ENCODE measurements around the gene NAP1L5. TPM values are rescaled to one million over a fixed set of nuclear protein-coding genes. Genes with fewer than 3 reads are reported as not detected.

NAP1L5 gene
- total RNA-seq, 2 experiments from 2014 or later = 17.3 to 17.9 TPM

- H3K36me3 ChIP-seq (ENCODE audit: insufficient read depth, low read length) = peaks cover 60% of the 10 kb centered on the region
- peak overlapping the region; percentile 50 for H3K27ac Mint-ChIP-seq
- ATAC-seq (ENCODE audit: poor library complexity) (no peak), DNase-seq (no peak)
- H3K36me3 Mint-ChIP-seq (ENCODE audit: low read depth) = peaks cover 98% of the 10 kb centered on the region
- intact Hi-C loops (cut with DNase I, micrococcal nuclease) = no loop called here
- H3K9me3 ChIP-seq (ENCODE audit: control insufficient read depth in 1 of 2, insufficient read depth in 1 of 2, low read length in 2 of 2) = no peaks in the 10 kb centered on the region
- TF ChIP-seq CTCF (IDR thresholded peaks at IDR 0.05) = no peak
- no peaks in the 10 kb centered on the region for H3K27me3 Mint-ChIP-seq
- no peak overlapping the region for H3K27ac ChIP-seq (ENCODE audit: low read depth in 1 of 2, low read length in 2 of 2)
- H3K27me3 ChIP-seq (ENCODE audit: control insufficient read depth in 1 of 2, insufficient read depth in 2 of 2, low read length in 2 of 2) = no peaks in the 10 kb centered on the region
- peaks cover 12% of the 10 kb centered on the region for H3K4me1 Mint-ChIP-seq (ENCODE audit: low read depth)
- peaks cover 7% of the 10 kb centered on the region for H3K9me3 Mint-ChIP-seq
- POLR2A ChIA-PET = no interaction called here
- no peak overlapping the region for H3K4me3 Mint-ChIP-seq
- H3K4me1 ChIP-seq (ENCODE audit: insufficient read depth, low read length) = no peaks in the 10 kb centered on the region
- no peak overlapping the region for H3K4me3 ChIP-seq (ENCODE audit: low read length)
- CTCF ChIA-PET = no interaction called here
Observed at GRCh38 chr4:88709989-88710388, 12.4 kb upstream of the NAP1L5 start.

DNA sequence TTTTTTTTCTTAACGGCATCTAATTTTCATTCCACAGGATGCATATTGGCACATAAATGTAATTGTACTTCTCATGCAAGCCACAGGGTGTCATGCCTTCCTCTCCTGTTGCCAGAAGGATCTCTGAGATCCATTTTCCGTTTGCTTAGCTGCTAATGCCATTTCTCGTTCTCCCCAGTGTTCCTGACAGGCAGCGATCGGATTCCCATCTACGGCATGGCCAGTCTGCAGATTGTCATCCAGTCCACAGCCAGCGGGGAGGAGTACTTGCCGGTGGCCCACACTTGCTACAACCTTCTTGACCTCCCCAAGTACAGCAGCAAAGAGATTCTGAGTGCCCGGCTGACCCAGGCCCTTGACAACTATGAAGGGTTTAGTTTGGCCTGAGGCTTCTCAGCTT lies 8.9 kb upstream of the NAP1L5 start:
- H3K4me1 ChIP-seq (ENCODE audit: insufficient read depth, low read length) = no peaks in the 10 kb centered on the region
- ATAC-seq (ENCODE audit: poor library complexity) (no peak), DNase-seq (no peak)
- intact Hi-C loops (cut with DNase I, micrococcal nuclease) = no loop called here
- no peak overlapping the region for H3K27ac Mint-ChIP-seq
- no peak for TF ChIP-seq CTCF (IDR thresholded peaks at IDR 0.05)
- H3K27ac ChIP-seq (ENCODE audit: low read depth in 1 of 2, low read length in 2 of 2) = no peak overlapping the region
- H3K4me1 Mint-ChIP-seq (ENCODE audit: low read depth) = no peaks in the 10 kb centered on the region
- POLR2A ChIA-PET = no interaction called here
- no peaks in the 10 kb centered on the region for H3K27me3 ChIP-seq (ENCODE audit: control insufficient read depth in 1 of 2, insufficient read depth in 2 of 2, low read length in 2 of 2)
- CTCF ChIA-PET = no interaction called here
- no peaks in the 10 kb centered on the region for H3K9me3 Mint-ChIP-seq
- no peaks in the 10 kb centered on the region for H3K9me3 ChIP-seq (ENCODE audit: control insufficient read depth in 1 of 2, insufficient read depth in 1 of 2, low read length in 2 of 2)
- H3K27me3 Mint-ChIP-seq = no peaks in the 10 kb centered on the region
- peaks cover 67% of the 10 kb centered on the region for H3K36me3 ChIP-seq (ENCODE audit: insufficient read depth, low read length)
- no peak overlapping the region for H3K4me3 ChIP-seq (ENCODE audit: low read length)
- peaks cover 95% of the 10 kb centered on the region for H3K36me3 Mint-ChIP-seq (ENCODE audit: low read depth)
- H3K4me3 Mint-ChIP-seq = no peak overlapping the region

DNA sequence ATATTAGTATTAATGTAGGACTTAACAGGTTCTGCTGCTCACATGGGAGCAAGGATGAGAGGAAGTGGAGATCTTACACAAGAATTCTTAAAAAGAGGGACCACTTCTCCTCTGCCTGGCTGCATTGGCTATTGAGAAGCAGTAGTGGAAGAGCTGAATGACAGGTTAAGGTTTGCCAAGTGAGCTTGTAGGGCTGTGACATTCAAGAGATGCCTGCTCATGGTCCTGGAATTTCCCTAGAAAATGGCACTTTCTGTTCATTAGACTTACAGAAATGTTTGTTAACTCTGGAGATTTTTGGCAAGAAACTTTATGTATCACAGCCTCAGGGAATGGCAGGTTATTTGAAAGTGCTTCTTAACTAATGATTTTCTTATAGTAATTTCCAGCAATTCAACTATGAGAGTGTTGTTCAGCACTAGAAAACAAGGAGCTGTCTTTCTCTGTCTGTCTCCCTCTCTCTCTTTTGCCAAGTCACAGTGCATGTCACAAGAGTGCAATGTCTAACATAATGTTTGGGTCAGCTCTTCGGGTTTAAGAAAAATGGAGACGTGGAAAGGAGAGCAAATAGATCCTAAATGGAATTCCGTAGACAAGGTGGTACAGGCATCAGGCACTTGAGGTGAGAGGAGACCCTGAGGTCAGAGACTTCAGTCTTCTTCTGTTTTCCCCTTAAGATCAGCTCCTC lies 8.3 kb upstream of the NAP1L5 start:
- peaks cover 92% of the 10 kb centered on the region for H3K36me3 Mint-ChIP-seq (ENCODE audit: low read depth)
- no peaks in the 10 kb centered on the region for H3K4me1 Mint-ChIP-seq (ENCODE audit: low read depth)
- no peak for TF ChIP-seq CTCF (IDR thresholded peaks at IDR 0.05)
- DNase-seq (no peak), ATAC-seq (ENCODE audit: poor library complexity) (no peak)
- ChIA-PET POLR2A (interaction anchor here (1.1 kb wide), 1 partner anchor 20 kb away, joined by 3 read pairs; no protein-coding TSS in a partner anchor), CTCF (no interaction called here)
- no peak overlapping the region for H3K4me3 ChIP-seq (ENCODE audit: low read length)
- H3K4me1 ChIP-seq (ENCODE audit: insufficient read depth, low read length) = no peaks in the 10 kb centered on the region
- H3K4me3 Mint-ChIP-seq = no peak overlapping the region
- H3K27ac Mint-ChIP-seq = no peak overlapping the region
- H3K27ac ChIP-seq (ENCODE audit: low read depth in 1 of 2, low read length in 2 of 2) = no peak overlapping the region
- intact Hi-C loops (cut with DNase I, micrococcal nuclease) = no loop called here
- peaks cover 66% of the 10 kb centered on the region for H3K36me3 ChIP-seq (ENCODE audit: insufficient read depth, low read length)
- H3K27me3 Mint-ChIP-seq = no peaks in the 10 kb centered on the region
- no peaks in the 10 kb centered on the region for H3K9me3 Mint-ChIP-seq
- H3K9me3 ChIP-seq (ENCODE audit: control insufficient read depth in 1 of 2, insufficient read depth in 1 of 2, low read length in 2 of 2) = no peaks in the 10 kb centered on the region
- no peaks in the 10 kb centered on the region for H3K27me3 ChIP-seq (ENCODE audit: control insufficient read depth in 1 of 2, insufficient read depth in 2 of 2, low read length in 2 of 2)
